ENCODE data around the gene CELF2.

GRCh38 chr10:11331726-11332125, 314.1 kb downstream of the CELF2 start:
- no peak for TF ChIP-seq CTCF (IDR thresholded peaks at IDR 0.05)
- TF ChIP-seq POLR2AphosphoS5 (IDR thresholded peaks at IDR 0.05): no peak
- no peak for TF ChIP-seq EP300 (IDR thresholded peaks at IDR 0.05; ENCODE audit: low read depth)
- no peak for TF ChIP-seq POLR2A (IDR thresholded peaks at IDR 0.05)
